WTC11 (cell line): ENCODE results near the gene L3MBTL1. TPM values are rescaled to one million over a fixed set of nuclear protein-coding genes. Genes with fewer than 3 reads are reported as not detected.

Source experiments
- ATAC-seq: fragments of 200-7000 bp; cut with Tn5 transposase; 2 replicates; pipeline ENCODE4 v1.10.0; 2021; ENCODE audit warnings: mild to moderate bottlenecking, moderate library complexity
- CTCF ChIA-PET: fragments of 300-600 bp; sonication (Branson Sonifier 250); formaldehyde crosslinking; loops from one replicate; lab custom pipeline; 2021; ENCODE audit warnings: antibody characterized with exemption; lab: Charles Lee
- POLR2A ChIA-PET: fragments of 350-600 bp; sonication (Branson Sonifier 250); formaldehyde crosslinking; loops from one replicate; lab custom pipeline; 2021; ENCODE audit warnings: antibody characterized with exemption; lab: Charles Lee
- DNase-seq: peaks from one replicate; pipeline ENCODE4 v3.0.0; 2021; ENCODE audit warnings: low spot score
- H3K27ac Mint-ChIP-seq: 2 replicates; pipeline ENCODE4 v1.8.0; 2021; ENCODE audit warnings: mixed read lengths
- H3K27me3 Mint-ChIP-seq: 2 replicates; pipeline ENCODE4 v1.8.0; 2021; ENCODE audit warnings: low read depth, mild to moderate bottlenecking, moderate library complexity, mixed read lengths
- H3K36me3 Mint-ChIP-seq: 2 replicates; pipeline ENCODE4 v1.8.0; 2021; ENCODE audit warnings: mixed read lengths
- H3K4me1 Mint-ChIP-seq: 2 replicates; pipeline ENCODE4 v1.8.0; 2022; ENCODE audit warnings: mixed read lengths
- H3K4me3 Mint-ChIP-seq: 2 replicates; pipeline ENCODE4 v1.8.0; 2021; ENCODE audit warnings: mild to moderate bottlenecking, moderate library complexity, mixed read lengths
- H3K9me3 Mint-ChIP-seq: 2 replicates; pipeline ENCODE4 v1.8.0; 2021; ENCODE audit warnings: mixed read lengths
- CBFB ChIP-seq: sonication (generic); formaldehyde crosslinking; IDR thresholded peaks from 2 replicates; pipeline ENCODE4 v1.8.1; 2022; ENCODE audit warnings: mild to moderate bottlenecking, low read depth, missing genetic modification reagents
- ELF4 ChIP-seq: sonication (generic); formaldehyde crosslinking; IDR thresholded peaks from 2 replicates; pipeline ENCODE4 v1.8.1; 2022; ENCODE audit warnings: low read depth, mild to moderate bottlenecking, moderate library complexity, missing genetic modification reagents
- ESRRA ChIP-seq: sonication (generic); formaldehyde crosslinking; IDR thresholded peaks from 2 replicates; pipeline ENCODE4 v1.8.1; 2022; ENCODE audit warnings: mild to moderate bottlenecking, missing genetic modification reagents, borderline replicate concordance
- FOXK1 ChIP-seq: sonication (generic); formaldehyde crosslinking; IDR thresholded peaks from 2 replicates; pipeline ENCODE4 v1.8.0; 2022; ENCODE audit warnings: mild to moderate bottlenecking, moderate library complexity, missing genetic modification reagents
- FOXP1 ChIP-seq: sonication (generic); formaldehyde crosslinking; IDR thresholded peaks from 2 replicates; pipeline ENCODE4 v1.8.0; 2022; ENCODE audit warnings: missing genetic modification reagents, mild to moderate bottlenecking, moderate library complexity, borderline replicate concordance
- RELA ChIP-seq: sonication (generic); formaldehyde crosslinking; IDR thresholded peaks from 2 replicates; pipeline ENCODE4 v1.8.1; 2022; ENCODE audit warnings: missing genetic modification reagents, mild to moderate bottlenecking, borderline replicate concordance
- SMAD4 ChIP-seq: sonication (generic); formaldehyde crosslinking; IDR thresholded peaks from 2 replicates; pipeline ENCODE4 v1.8.0; 2022; ENCODE audit warnings: mild to moderate bottlenecking, missing genetic modification reagents
- TP53 ChIP-seq: sonication (generic); formaldehyde crosslinking; IDR thresholded peaks from 2 replicates; pipeline ENCODE4 v1.8.1; 2023; ENCODE audit warnings: mild to moderate bottlenecking, missing genetic modification reagents
- ZNF138 ChIP-seq: sonication (generic); formaldehyde crosslinking; conservative IDR thresholded peaks from 2 replicates; pipeline ENCODE4 v1.8.1; 2022; ENCODE audit warnings: mild to moderate bottlenecking, moderate library complexity, missing genetic modification reagents
- total RNA-seq: library from RNA; stranded (reverse); gene quantifications from 3 replicates; pipeline ENCODE4 v1.2.3, GENCODE V29; 2021
- TF ChIP-seq, protein P1 (sequence below): sonication (generic); formaldehyde crosslinking; IDR thresholded peaks from 2 replicates; pipeline ENCODE4 v1.8.1; 2023; ENCODE audit warnings: mild to moderate bottlenecking, missing genetic modification reagents, moderate library complexity
- TF ChIP-seq, protein P2 (sequence below): sonication (generic); formaldehyde crosslinking; IDR thresholded peaks from 2 replicates; pipeline ENCODE4 v1.8.0; 2022; ENCODE audit warnings: mild to moderate bottlenecking, missing genetic modification reagents
- TF ChIP-seq, protein P3 (sequence below): sonication (generic); formaldehyde crosslinking; IDR thresholded peaks from 2 replicates; pipeline ENCODE4 v1.8.1; 2022; ENCODE audit warnings: low read depth, mild to moderate bottlenecking, moderate library complexity, missing genetic modification reagents, borderline replicate concordance
- TF ChIP-seq, protein P4 (sequence below): fragments of 250-450 bp; sonication (Bioruptor Pico); IDR thresholded peaks from 2 replicates; pipeline ENCODE4 v1.9.0; 2021; ENCODE audit warnings: mild to moderate bottlenecking
- TF ChIP-seq, protein P5 (sequence below): sonication (generic); formaldehyde crosslinking; IDR thresholded peaks from 2 replicates; pipeline ENCODE4 v1.8.1; 2023; ENCODE audit warnings: mild to moderate bottlenecking, moderate library complexity, missing genetic modification reagents
- TF ChIP-seq, protein P6 (sequence below): sonication (generic); formaldehyde crosslinking; IDR thresholded peaks from 2 replicates; pipeline ENCODE4 v1.8.0; 2022; ENCODE audit warnings: mild to moderate bottlenecking, missing genetic modification reagents
- TF ChIP-seq, protein P7 (sequence below): fragments of 250-450 bp; sonication (Bioruptor Pico); IDR thresholded peaks from 2 replicates; pipeline ENCODE4 v1.9.0; 2021; ENCODE audit warnings: mild to moderate bottlenecking, borderline replicate concordance
- TF ChIP-seq, protein P8 (sequence below): fragments of 250-450 bp; sonication (Bioruptor Pico); IDR thresholded peaks from 2 replicates; pipeline ENCODE4 v1.9.0; 2021; ENCODE audit warnings: mild to moderate bottlenecking
- TF ChIP-seq, protein P9 (sequence below): sonication (generic); formaldehyde crosslinking; IDR thresholded peaks from 2 replicates; pipeline ENCODE4 v1.8.1; 2023; ENCODE audit warnings: mild to moderate bottlenecking, missing genetic modification reagents, moderate library complexity

The L3MBTL1 gene
- total RNA-seq, 1 experiment from 2014 or later = 28.3 TPM

DNA sequence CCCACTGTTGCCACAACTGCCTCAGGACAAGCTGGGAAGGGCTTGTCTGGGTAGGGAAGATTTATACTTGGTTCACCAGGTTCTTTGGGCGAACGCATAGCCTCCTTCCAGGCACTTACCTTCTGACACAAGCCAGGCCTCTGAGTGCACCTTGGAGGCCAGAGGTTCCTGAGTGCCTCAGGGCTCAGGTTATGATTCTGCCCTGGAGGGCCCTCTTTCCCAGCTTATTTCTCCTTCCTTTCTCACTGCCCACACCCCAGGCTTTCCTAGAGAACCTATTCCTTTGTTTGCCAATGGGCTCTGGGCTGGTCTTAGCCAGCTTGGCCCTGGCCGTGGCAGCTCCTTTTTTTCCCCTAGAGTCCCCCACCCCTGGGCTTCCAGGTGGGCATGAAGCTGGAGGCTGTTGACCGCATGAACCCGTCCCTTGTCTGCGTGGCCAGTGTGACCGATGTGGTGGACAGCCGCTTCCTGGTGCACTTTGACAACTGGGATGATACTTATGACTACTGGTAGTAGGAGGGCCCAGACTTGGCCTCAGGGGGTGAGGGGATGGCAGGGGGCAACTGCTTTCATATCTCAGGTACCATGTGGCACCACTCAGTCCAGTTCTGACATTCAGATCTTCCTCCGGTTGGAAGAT lies 25.0 kb downstream of the L3MBTL1 start (continued):
- TF ChIP-seq, protein P1, sequence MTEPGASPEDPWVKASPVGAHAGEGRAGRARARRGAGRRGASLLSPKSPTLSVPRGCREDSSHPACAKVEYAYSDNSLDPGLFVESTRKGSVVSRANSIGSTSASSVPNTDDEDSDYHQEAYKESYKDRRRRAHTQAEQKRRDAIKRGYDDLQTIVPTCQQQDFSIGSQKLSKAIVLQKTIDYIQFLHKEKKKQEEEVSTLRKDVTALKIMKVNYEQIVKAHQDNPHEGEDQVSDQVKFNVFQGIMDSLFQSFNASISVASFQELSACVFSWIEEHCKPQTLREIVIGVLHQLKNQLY (CRISPR knock-in tag) = no peak
- TF ChIP-seq FOXK1 (CRISPR knock-in tag) (no peak), ESRRA (CRISPR knock-in tag) (no peak), TP53 (no peak), ELF4 (CRISPR knock-in tag) (no peak)
- TF ChIP-seq, protein P2, sequence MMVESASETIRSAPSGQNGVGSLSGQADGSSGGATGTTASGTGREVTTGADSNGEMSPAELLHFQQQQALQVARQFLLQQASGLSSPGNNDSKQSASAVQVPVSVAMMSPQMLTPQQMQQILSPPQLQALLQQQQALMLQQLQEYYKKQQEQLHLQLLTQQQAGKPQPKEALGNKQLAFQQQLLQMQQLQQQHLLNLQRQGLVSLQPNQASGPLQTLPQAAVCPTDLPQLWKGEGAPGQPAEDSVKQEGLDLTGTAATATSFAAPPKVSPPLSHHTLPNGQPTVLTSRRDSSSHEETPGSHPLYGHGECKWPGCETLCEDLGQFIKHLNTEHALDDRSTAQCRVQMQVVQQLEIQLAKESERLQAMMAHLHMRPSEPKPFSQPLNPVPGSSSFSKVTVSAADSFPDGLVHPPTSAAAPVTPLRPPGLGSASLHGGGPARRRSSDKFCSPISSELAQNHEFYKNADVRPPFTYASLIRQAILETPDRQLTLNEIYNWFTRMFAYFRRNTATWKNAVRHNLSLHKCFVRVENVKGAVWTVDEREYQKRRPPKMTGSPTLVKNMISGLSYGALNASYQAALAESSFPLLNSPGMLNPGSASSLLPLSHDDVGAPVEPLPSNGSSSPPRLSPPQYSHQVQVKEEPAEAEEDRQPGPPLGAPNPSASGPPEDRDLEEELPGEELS (CRISPR knock-in tag) = no peak
- TF ChIP-seq, protein P3, sequence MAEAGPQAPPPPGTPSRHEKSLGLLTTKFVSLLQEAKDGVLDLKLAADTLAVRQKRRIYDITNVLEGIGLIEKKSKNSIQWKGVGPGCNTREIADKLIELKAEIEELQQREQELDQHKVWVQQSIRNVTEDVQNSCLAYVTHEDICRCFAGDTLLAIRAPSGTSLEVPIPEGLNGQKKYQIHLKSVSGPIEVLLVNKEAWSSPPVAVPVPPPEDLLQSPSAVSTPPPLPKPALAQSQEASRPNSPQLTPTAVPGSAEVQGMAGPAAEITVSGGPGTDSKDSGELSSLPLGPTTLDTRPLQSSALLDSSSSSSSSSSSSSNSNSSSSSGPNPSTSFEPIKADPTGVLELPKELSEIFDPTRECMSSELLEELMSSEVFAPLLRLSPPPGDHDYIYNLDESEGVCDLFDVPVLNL = no peak
- TF ChIP-seq, protein P4, sequence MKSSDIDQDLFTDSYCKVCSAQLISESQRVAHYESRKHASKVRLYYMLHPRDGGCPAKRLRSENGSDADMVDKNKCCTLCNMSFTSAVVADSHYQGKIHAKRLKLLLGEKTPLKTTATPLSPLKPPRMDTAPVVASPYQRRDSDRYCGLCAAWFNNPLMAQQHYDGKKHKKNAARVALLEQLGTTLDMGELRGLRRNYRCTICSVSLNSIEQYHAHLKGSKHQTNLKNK = no peak
- TF ChIP-seq, all 79 proteins: peak for 0

DNA sequence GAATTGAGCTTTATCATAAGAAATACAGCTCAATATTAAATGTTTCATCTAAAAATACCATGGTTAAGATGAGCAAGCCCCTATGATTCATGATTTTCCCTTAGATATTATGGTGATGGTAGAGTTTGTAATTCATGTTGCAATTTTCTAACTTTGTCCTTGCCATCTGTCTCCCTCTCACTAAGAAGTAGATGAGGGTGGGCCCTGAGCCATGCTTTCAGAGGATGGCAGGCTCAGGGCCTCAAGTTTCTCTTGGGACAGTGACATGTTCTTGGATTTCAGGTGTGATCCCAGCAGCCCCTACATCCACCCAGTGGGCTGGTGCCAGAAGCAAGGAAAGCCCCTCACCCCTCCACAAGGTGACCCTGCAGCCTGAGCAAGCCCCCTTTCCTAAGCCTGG lies 25.6 kb downstream of the L3MBTL1 start:
- CTCF ChIA-PET = no interaction called here
- ATAC-seq = no peak
- TF ChIP-seq RELA (CRISPR knock-in tag) (no peak), CBFB (CRISPR knock-in tag) (no peak), FOXP1 (CRISPR knock-in tag) (no peak), SMAD4 (CRISPR knock-in tag) (no peak), ZNF138 (CRISPR knock-in tag) (no peak)
- TF ChIP-seq, protein P5, sequence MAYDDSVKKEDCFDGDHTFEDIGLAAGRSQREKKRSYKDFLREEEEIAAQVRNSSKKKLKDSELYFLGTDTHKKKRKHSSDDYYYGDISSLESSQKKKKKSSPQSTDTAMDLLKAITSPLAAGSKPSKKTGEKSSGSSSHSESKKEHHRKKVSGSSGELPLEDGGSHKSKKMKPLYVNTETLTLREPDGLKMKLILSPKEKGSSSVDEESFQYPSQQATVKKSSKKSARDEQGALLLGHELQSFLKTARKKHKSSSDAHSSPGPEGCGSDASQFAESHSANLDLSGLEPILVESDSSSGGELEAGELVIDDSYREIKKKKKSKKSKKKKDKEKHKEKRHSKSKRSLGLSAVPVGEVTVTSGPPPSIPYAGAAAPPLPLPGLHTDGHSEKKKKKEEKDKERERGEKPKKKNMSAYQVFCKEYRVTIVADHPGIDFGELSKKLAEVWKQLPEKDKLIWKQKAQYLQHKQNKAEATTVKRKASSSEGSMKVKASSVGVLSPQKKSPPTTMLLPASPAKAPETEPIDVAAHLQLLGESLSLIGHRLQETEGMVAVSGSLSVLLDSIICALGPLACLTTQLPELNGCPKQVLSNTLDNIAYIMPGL (CRISPR knock-in tag) = no peak
- TF ChIP-seq, protein P6, sequence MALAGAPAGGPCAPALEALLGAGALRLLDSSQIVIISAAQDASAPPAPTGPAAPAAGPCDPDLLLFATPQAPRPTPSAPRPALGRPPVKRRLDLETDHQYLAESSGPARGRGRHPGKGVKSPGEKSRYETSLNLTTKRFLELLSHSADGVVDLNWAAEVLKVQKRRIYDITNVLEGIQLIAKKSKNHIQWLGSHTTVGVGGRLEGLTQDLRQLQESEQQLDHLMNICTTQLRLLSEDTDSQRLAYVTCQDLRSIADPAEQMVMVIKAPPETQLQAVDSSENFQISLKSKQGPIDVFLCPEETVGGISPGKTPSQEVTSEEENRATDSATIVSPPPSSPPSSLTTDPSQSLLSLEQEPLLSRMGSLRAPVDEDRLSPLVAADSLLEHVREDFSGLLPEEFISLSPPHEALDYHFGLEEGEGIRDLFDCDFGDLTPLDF (CRISPR knock-in tag) = no peak
- TF ChIP-seq, protein P3 = no peak
- TF ChIP-seq, protein P7, sequence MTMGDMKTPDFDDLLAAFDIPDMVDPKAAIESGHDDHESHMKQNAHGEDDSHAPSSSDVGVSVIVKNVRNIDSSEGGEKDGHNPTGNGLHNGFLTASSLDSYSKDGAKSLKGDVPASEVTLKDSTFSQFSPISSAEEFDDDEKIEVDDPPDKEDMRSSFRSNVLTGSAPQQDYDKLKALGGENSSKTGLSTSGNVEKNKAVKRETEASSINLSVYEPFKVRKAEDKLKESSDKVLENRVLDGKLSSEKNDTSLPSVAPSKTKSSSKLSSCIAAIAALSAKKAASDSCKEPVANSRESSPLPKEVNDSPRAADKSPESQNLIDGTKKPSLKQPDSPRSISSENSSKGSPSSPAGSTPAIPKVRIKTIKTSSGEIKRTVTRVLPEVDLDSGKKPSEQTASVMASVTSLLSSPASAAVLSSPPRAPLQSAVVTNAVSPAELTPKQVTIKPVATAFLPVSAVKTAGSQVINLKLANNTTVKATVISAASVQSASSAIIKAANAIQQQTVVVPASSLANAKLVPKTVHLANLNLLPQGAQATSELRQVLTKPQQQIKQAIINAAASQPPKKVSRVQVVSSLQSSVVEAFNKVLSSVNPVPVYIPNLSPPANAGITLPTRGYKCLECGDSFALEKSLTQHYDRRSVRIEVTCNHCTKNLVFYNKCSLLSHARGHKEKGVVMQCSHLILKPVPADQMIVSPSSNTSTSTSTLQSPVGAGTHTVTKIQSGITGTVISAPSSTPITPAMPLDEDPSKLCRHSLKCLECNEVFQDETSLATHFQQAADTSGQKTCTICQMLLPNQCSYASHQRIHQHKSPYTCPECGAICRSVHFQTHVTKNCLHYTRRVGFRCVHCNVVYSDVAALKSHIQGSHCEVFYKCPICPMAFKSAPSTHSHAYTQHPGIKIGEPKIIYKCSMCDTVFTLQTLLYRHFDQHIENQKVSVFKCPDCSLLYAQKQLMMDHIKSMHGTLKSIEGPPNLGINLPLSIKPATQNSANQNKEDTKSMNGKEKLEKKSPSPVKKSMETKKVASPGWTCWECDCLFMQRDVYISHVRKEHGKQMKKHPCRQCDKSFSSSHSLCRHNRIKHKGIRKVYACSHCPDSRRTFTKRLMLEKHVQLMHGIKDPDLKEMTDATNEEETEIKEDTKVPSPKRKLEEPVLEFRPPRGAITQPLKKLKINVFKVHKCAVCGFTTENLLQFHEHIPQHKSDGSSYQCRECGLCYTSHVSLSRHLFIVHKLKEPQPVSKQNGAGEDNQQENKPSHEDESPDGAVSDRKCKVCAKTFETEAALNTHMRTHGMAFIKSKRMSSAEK = no peak
- TF ChIP-seq, protein P8, sequence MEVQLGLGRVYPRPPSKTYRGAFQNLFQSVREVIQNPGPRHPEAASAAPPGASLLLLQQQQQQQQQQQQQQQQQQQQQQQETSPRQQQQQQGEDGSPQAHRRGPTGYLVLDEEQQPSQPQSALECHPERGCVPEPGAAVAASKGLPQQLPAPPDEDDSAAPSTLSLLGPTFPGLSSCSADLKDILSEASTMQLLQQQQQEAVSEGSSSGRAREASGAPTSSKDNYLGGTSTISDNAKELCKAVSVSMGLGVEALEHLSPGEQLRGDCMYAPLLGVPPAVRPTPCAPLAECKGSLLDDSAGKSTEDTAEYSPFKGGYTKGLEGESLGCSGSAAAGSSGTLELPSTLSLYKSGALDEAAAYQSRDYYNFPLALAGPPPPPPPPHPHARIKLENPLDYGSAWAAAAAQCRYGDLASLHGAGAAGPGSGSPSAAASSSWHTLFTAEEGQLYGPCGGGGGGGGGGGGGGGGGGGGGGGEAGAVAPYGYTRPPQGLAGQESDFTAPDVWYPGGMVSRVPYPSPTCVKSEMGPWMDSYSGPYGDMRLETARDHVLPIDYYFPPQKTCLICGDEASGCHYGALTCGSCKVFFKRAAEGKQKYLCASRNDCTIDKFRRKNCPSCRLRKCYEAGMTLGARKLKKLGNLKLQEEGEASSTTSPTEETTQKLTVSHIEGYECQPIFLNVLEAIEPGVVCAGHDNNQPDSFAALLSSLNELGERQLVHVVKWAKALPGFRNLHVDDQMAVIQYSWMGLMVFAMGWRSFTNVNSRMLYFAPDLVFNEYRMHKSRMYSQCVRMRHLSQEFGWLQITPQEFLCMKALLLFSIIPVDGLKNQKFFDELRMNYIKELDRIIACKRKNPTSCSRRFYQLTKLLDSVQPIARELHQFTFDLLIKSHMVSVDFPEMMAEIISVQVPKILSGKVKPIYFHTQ = no peak
- TF ChIP-seq, protein P9, sequence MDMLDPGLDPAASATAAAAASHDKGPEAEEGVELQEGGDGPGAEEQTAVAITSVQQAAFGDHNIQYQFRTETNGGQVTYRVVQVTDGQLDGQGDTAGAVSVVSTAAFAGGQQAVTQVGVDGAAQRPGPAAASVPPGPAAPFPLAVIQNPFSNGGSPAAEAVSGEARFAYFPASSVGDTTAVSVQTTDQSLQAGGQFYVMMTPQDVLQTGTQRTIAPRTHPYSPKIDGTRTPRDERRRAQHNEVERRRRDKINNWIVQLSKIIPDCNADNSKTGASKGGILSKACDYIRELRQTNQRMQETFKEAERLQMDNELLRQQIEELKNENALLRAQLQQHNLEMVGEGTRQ (CRISPR knock-in tag) = no peak

More for the DNA sequence above, 25.6 kb downstream of the L3MBTL1 start:
- Mint-ChIP-seq H3K27me3 (no peaks in the 10 kb centered on the region), H3K36me3 (peaks cover 5% of the 10 kb centered on the region; the same call in 1 of the 2 replicates), H3K4me3 (no peak overlapping the region), H3K9me3 (no peaks in the 10 kb centered on the region), H3K4me1 (no peaks in the 10 kb centered on the region), H3K27ac (no peak overlapping the region)
- POLR2A ChIA-PET = no interaction called here
- no peak for DNase-seq
